WERI-Rb-1 (cell line): ENCODE results near the gene RICTOR.

Experiments used
- DNase-seq: peaks from one replicate; pipeline ENCODE4 v3.0.0-alpha.2; 2020
- H3K27ac ChIP-seq: fragments of 250-450 bp; sonication (Bioruptor Pico); 2 replicates; pipeline ENCODE4 v1.5.1; 2020; ENCODE audit warnings: mild to moderate bottlenecking, moderate library complexity
- H3K27me3 ChIP-seq: fragments of 250-450 bp; sonication (Bioruptor Pico); 2 replicates; pipeline ENCODE4 v1.5.1; 2021; ENCODE audit warnings: mild to moderate bottlenecking, low read depth, moderate library complexity; ENCODE audit not compliant: insufficient read depth, severe bottlenecking
- H3K36me3 ChIP-seq: fragments of 250-450 bp; sonication (Bioruptor Pico); 2 replicates; pipeline ENCODE4 v1.5.1; 2020; ENCODE audit warnings: mild to moderate bottlenecking, moderate library complexity
- H3K4me3 ChIP-seq: 2 replicates; pipeline ENCODE4 v1.5.1; 2011; ENCODE audit warnings: low read depth, mild to moderate bottlenecking, control low read depth, low read length
- H3K9me3 ChIP-seq: fragments of 250-450 bp; sonication (Bioruptor Pico); 2 replicates; pipeline ENCODE4 v1.5.1; 2021; ENCODE audit warnings: mild to moderate bottlenecking, moderate library complexity; ENCODE audit not compliant: severe bottlenecking
- TF ChIP-seq, protein P1 (sequence below): IDR thresholded peaks from 2 replicates; pipeline ENCODE4 v1.5.1; 2011; ENCODE audit warnings: low read depth, mild to moderate bottlenecking, control low read depth, inconsistent platforms, low read length

RICTOR gene

DNA sequence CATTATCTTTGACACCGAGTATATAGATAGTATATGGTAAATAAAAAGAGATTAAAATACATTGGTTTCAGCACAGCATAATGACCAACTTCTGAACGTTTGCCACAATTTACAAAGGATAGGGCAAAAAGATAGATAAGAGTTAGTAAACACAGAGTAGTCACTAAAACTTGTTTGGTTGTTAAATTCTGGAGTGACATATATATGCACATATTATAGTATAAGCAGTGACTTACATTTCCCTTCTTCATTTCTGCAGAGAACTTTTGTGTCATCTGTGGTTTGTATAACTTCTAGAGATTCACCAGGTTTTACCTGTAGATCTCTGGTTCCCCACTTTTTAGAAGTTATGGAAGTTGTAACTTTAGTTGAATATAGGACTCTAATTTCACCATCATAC is 44.4 kb upstream of the RICTOR start:
- no peaks in the 10 kb centered on the region for H3K36me3 ChIP-seq
- no peak overlapping the region for H3K4me3 ChIP-seq
- TF ChIP-seq, protein P1, sequence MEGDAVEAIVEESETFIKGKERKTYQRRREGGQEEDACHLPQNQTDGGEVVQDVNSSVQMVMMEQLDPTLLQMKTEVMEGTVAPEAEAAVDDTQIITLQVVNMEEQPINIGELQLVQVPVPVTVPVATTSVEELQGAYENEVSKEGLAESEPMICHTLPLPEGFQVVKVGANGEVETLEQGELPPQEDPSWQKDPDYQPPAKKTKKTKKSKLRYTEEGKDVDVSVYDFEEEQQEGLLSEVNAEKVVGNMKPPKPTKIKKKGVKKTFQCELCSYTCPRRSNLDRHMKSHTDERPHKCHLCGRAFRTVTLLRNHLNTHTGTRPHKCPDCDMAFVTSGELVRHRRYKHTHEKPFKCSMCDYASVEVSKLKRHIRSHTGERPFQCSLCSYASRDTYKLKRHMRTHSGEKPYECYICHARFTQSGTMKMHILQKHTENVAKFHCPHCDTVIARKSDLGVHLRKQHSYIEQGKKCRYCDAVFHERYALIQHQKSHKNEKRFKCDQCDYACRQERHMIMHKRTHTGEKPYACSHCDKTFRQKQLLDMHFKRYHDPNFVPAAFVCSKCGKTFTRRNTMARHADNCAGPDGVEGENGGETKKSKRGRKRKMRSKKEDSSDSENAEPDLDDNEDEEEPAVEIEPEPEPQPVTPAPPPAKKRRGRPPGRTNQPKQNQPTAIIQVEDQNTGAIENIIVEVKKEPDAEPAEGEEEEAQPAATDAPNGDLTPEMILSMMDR = no peak
- no peak for DNase-seq
- no peaks in the 10 kb centered on the region for H3K27me3 ChIP-seq
- H3K9me3 ChIP-seq = no peaks in the 10 kb centered on the region
- H3K27ac ChIP-seq = no peak overlapping the region

DNA sequence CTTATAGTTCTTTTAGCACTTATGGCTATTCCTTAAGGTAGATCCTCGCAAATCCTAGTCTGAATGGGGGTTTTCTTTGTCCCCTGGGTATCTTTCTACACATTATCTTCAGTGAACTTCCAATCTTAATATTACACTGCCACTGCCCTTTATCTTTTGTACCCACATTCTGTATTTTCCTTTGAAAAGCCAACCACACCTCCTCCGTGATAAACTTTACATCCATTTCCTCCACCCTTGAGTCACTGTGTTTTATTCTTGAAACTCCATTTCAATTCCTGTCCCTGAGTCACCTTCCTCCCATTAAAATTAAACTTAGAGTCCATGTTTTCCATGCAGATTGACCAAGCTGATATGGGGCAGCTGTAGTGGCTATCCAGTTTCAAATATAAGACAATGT is 43.2 kb upstream of the RICTOR start:
- DNase-seq = no peak
- H3K27ac ChIP-seq = no peak overlapping the region
- TF ChIP-seq, protein P1 = no peak

DNA sequence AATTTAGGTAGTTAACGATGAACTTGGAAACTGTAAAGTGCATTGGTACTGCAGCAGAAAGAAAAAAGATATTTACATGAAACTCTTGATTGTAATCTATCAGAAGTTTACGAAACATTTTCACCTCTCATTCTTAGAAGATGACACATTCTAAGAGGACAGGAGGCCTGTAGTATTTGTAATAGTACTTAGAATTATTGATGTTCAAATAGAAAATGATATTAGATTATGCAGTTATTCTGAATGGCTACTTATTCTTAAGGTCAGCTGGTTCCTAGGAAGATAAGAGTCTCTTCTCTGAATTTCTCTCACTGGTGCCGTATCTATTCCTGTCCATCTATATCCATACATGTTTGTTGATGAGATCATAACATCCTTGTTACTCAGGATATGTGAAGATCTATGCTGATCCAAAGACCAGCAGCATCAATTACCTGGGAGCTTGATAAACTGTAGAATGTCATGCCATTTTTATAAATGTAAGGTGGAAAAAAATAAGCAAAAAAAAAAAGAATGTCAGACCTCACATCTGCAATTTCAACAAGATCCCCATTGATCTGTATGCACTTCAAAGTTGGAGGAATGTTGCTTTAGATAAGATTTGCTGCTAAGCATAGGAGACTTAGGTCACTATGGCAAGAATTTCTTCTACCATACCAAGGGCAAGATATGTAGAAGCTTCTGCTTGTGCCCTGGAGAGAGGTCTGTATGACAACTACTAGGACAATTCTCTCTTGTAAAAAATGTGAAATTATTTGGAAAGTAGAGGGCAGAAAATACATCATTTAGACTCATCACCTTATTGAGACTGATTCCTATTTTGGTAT is 42.4 kb upstream of the RICTOR start:
- no peak overlapping the region for H3K27ac ChIP-seq
- no peaks in the 10 kb centered on the region for H3K27me3 ChIP-seq
- no peak overlapping the region for H3K4me3 ChIP-seq
- TF ChIP-seq, protein P1 = no peak
- H3K36me3 ChIP-seq = no peaks in the 10 kb centered on the region
- H3K9me3 ChIP-seq = no peaks in the 10 kb centered on the region
- DNase-seq = no peak

More for the DNA sequence above, 43.2 kb upstream of the RICTOR start:
- H3K36me3 ChIP-seq = no peaks in the 10 kb centered on the region
- no peak overlapping the region for H3K4me3 ChIP-seq
- H3K9me3 ChIP-seq = no peaks in the 10 kb centered on the region
- no peaks in the 10 kb centered on the region for H3K27me3 ChIP-seq

DNA sequence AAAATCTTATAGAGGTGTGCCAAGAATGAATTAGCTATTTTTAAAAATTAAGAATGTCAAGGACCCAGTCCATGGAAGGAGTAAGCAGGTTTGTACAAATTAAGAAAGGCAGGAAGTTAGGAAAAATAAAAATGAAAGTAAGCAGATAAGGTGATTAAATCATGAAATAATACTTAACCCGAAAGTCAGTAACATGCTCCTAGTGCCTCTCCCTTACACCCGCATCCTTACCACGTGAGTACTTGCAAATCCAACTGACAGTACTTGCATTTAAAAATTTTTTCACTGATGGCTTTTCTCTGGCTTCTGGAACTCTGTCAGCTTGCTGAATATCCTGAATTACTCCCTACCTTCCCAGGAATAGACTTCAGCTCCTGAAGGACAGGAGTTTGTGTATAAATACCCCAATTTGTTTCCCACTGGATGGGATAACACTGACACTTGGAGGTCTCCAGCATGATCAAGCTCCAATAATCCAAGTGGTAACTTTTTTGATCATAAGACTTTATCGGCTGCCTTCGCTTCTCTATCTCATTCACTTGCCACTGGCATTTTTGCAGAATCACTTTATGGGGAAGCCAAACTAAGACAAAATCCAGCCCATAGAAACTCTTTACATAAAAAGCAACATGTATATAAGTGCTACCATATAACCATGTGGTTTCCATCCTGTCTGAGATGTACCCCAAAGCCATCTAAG is 41.6 kb upstream of the RICTOR start:
- H3K27ac ChIP-seq = no peak overlapping the region
- H3K4me3 ChIP-seq = no peak overlapping the region
- H3K36me3 ChIP-seq = no peaks in the 10 kb centered on the region
- no peaks in the 10 kb centered on the region for H3K9me3 ChIP-seq
- no peaks in the 10 kb centered on the region for H3K27me3 ChIP-seq
- TF ChIP-seq, protein P1 = no peak
- no peak for DNase-seq

DNA sequence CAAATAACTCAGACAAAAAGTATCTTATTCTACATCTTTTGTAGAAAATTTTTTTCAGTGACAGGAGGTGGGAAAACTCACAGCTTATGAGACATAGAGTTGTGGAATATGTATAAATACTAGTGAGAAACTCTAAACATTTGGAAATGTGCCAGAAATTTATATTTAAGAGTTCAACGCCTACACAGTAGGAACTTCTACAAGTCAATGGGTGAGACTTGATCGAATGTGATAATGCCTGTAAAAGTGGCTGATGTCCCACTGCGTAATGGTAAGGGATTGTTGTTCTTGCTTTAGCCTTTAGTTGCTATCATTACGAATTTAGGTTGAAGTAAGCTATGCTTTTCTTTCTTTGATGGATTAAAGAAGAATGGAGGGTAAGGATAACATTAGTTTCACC is 40.0 kb upstream of the RICTOR start:
- TF ChIP-seq, protein P1 = no peak
- H3K27me3 ChIP-seq = no peaks in the 10 kb centered on the region
- no peaks in the 10 kb centered on the region for H3K9me3 ChIP-seq
- H3K36me3 ChIP-seq = no peaks in the 10 kb centered on the region
- DNase-seq = no peak
- no peak overlapping the region for H3K4me3 ChIP-seq
- H3K27ac ChIP-seq = no peak overlapping the region
